HG03571 (cell line): Measurements from ENCODE around the gene ARFGAP1.
"Not testable (repeated sequence)": the region's sequence is repeated elsewhere in the genome, so short reads cannot be mapped to it uniquely, and the experiment has no call there.

ENCODE experiments used
- ATAC-seq: cut with Tn5 transposase; IDR thresholded peaks from one replicate; pipeline ENCODE4 v1.9.1; 2021; ENCODE audit not compliant: unreplicated experiment

ARFGAP1 gene

DNA sequence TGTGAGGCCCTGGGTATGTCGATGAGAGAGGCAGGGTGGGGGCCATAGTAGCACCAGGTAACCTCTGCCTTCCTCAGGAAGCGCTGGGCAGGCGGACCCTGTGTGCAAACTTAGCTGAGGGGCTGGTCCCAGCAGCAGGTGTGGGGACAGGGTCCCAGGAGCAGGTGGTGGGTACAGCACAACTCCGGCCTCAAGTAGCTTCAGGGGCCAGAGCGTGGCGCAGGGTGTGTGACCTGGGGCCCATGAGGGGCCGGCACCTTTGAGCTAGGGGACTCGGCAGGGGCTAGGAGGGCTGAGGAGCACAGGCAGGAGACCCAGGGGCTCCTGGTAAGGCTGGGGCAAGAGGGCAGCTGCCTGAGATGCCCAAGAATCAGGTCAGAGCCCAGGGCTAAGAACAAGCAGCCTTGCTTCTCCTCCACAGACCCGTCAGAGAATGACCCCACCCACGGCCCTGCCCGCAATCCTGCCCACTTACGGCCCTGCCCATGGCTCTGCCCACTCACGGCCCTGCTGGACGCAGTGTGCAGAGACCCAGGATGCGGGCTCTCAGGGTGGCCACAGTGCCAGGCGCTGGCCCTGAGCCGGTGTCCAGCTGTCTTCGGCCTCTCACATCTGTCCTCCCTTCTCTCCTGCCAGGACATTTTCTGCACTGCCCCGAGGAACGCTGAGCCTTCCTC, 57.6 kb downstream of the ARFGAP1 start:
- ATAC-seq, result no peak

DNA sequence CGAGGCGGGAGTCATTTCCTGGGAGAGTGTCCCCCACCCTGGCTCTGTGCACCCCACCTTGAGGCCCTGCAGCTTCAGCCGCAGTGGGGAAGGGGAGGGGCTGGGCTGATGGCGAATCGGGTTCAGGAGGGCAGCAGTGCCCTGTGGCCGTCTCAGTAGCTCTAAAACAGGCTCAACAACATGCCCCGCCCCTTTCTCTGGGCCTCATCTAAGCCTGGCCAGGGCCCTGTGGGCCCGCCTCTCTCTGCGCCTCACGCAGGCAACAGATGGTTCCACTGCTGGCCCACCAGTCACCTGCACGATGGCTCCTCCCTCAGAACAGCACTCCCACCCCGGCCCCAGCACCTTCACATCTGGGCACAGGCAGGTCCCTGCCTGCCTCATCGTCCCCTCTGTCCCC, 58.3 kb downstream of the ARFGAP1 start:
- no peak for ATAC-seq

DNA sequence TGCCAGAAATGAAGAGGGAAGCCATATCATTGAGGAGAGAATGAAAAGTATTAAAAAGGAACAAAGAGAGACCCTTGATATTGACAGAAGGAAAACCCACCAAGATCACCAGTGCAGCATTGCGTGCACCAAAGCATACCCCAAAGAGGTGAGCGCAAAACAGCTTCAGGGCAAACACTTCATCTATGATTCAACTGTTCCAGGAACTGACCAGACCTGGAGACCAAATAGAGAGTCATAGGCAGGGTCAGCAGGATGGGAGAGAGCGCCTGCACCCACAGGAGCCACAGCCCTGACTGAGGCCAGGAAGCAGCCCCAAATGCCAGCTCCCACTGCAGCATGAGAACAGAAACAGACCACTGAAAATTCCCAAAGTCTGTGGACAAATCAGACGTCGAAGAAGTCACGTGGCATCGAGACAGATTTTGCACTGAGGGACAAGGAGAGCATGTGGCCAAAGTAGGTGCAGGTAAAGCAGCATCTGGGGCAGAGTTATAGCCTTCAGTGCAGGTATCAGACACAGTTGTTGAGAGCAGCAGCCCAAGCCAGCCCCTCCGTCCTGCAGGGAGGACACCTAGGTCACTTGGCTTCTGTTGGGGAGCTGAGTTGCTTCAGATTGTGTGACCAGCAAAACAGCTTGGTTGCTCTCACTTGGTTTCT, 59.3 kb downstream of the ARFGAP1 start:
- no peak for ATAC-seq

DNA sequence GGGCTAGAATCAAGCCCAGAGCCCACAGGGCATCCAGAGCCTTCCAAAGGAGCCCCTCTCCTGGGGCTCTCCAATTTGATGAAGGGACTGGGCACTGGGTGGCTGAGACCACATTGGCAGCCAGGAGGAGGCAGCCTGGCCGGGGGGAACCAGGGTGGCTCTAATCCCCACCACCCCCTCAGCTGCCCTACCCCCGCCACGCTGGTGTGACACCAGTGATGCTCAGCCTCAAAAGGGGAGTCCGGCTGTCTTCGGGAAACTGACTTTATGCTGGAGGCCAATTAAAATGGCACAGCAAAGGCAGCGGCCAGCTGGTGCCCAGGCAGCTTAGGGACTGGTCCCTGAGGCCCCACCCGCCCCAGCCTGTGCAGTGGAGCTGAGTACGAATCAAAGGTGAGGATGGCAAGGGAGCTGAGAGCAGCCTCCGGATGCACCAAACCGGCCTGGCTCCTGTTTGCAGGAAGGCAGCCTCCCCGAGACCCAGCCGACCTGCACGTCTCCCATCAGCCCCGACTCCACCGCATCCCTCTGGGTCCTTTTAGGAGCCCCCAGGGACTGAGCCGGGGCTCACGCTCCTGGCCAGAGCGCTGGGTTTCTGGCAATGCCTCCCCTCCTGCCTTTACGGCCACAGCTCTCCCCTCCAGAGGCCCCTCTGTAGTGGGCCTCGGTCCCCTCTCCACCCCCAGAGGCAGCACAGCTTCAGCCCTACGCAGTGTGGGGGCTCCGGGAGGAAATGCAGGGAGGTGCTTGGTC, 60.1 kb downstream of the ARFGAP1 start:
- no peak for ATAC-seq

DNA sequence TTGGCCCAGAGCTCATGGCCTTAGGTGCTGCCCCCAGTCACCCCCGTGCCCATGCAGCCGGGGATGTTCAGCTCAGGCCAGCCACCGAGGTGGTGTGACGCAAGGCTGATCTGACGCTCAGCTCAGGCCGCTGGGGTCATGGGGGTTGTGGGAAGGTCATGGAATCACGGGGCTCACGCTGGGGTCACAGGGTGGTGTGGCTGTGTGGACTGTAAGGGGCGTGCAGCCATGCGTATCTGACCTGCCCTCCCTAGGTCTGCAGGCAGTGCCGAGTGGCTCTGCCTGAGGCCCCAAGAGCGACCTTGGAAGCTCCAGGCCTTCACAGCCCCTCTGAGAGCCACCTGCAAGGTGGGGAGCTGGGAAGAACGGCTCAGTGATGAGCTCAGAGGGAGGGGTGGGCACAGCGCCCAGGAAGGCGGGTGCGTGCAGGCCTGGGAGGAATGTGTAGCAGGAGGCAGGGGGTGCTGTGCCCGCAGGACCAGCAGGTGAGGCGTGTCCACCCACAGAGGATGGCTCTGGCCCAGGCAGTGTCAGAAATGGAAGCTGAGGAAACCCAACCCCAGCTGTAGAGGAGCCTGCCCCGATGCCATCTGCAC, 60.7 kb downstream of the ARFGAP1 start:
- ATAC-seq, result no peak

DNA sequence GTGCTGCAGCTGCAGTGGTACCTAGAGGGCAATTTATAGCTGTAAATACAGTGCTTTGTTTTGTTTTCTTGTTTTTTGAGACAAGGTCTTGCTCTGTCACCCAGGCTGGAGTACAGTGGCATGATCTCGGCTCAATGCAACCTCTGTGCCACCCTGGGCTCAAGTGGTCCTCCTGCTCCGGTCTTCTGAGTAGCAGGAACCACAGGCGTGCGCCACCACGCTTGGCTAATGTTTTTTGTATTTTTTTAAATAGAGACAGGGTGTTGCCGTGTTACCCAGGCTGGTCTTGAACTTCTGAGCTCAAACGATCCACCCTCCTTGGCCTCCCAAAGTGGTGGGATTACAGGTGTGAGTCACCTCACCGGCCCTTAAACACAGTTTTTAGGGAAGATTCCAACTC, 61.7 kb downstream of the ARFGAP1 start:
- no peak for ATAC-seq

DNA sequence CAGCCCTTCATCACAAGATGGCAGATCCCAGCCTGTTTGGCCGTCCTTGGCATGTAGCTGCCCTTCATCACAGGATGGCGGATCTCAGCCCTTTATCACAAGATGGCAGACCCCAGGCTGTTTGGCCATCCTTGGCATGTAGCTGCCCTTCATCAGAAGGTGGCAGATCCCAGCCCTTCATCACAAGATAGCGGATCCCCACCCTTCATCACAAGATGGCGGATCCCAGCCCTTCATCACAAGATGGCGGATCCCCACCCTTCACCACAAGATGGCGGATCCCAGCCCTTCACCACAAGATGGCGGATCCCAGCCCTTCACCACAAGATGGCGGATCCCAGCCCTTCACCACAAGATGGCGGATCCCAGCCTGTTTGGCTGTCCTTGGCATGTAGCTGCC, 62.4 kb downstream of the ARFGAP1 start:
- ATAC-seq, result not testable (repeated sequence)

DNA sequence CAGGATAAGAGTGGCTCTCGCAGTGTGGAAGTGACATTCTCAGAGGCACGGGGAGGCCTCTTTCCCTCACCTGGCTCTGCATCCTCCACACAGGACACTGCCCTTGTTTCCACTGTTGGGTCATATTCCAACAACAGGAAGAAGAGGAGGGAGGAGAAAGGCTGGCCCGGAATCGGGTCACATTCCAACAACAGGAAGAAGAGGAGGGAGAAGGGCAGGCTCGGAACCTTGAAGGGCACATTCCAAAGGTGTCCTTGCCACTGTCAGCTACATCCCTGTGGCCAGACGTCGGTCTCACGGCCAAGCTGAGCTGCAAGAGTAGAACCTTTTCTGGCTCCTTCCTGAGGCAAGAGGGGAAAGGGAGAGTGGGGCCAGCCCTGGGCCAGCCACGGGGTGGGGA, 63.1 kb downstream of the ARFGAP1 start:
- no peak for ATAC-seq

DNA sequence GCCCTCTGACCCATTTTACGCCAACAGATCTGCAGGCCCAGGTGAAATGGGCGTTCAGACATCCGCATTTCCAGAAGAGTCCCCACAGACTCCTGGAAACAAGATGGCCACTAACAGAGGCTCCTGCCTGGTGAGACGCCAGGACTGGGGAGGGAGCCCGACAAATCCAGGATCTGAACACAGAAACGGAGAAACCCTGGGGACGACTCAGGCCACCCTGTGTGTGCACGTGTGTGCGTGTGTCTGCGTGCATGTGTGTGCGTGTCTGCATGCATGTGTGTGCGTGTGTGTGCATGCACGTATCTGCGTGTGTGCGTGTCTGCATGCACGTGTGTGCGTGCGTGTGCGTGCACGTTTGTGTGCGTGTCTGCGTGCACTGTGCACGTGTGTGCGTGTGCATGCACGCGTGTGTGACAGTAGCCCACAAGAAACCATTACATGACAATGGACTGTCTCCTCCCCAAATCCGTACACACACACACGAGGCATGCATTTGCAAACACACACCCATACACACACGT, 63.7 kb downstream of the ARFGAP1 start:
- no peak for ATAC-seq

DNA sequence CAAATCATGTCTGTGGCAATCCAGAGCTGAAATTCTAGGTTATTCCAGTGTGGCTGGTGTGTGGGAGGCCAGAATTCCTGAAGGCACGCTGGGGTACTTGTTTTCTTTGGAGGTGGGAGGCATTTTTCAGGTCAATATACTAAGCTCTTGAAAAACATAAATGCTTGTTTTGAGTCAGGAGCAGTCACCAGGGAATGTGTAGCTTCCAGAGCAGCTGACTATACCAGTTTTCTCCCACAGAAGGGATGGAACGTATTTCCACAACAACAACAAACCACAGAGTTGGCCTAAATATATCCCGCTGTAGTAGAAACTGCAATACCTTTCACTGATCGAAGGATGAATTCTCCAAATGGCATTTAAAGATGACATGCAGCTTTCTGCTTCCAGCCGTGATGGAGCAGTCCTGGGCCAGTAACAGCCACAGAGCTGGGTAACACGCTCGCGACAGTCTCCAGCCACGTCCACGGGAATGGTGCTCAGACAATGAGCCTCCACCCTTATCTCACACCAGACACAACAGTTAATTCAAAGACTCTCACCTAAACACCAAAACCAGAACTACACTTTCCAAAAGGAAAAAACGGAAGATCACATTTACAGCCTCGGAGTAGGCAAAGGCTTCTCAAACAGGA, 65.3 kb downstream of the ARFGAP1 start:
- no peak for ATAC-seq
